ENCODE measurements around the gene BCAN.
"Not testable (repeated sequence)": the region's sequence is repeated elsewhere in the genome, so short reads cannot be mapped to it uniquely, and the experiment has no call there.

Gene BCAN

DNA sequence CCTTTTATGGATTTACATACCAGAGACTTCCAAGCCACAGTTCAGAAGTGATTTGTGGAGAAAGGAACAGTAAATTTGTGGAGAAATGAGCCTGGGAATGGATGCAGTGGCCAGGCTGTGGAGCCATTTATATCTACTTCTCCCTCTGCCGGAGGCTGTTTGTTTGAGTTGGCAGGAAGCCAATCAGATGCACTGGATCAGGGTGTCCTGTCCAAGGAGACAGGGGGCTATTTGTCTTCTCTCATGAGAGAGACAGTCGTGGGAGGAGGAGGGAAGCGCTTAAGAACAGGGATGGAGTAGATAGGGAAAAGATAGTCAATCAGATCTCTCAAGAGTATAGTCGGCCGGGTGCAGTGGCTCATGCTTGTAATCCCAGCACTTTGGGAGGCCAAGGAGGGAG lies 25.5 kb upstream of the BCAN start:
- no peak for DNase-seq (ENCODE audit: low read depth)

DNA sequence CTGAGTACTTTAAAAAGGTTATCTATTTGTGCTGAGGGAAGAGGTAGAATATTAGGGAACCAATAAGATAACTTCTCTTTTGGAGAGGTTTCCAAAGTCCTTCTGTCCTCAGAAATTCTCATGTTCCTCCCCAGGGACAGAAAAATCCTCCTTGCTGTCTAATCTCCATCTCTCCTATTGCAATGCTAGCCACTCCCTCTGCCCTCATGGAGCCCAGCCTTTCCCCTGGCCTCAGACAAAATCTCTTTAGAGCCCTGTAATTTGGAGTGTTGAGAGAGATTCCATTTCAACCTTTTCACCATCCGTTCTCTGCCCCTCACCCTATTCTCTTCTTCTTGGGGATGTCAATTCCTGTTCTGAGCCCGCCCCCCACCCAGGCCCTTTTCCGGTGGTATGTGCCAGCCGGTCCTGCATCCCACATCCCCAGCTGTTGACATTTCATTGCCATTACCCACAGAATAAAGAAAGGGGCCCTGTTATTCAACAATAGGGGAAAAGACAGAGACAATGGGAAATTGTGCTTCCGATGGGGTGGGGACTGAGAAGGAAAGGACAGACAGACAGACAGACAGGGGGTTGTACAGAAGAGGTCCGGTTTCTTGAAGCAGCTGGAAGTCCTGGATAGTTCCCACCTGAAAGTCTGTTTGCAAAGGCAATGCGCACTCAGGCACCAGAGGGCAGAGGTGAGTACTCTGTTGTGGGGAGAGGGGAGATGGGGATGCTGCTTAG lies 22.9 kb upstream of the BCAN start, which contains the start of gene HAPLN2:
TSS of gene HAPLN2 (plus strand) at position 563 of the 729 bp plus-strand sequence. CDS start 4,076 bp downstream, outside the sequence.
- no peak for DNase-seq (ENCODE audit: low read depth)

DNA sequence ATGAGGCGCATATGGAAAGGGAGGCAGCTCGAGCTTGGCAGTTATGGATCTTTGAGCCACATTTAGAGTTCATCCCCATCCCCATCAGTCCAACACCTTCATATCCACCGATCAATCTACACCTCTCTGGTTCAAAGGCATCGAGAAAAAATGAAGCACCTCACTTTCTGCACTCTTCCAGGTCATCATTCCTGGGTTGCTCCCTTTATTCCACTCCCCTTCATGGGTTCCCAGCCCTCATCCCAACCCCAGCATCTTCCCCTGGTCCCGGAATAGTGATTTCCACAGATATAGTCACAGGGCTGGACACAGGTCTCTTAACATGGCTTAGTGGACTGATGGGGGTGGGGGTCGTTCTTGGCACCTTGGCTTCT lies 22.3 kb upstream of the BCAN start:
- no peak for DNase-seq (ENCODE audit: low read depth)

DNA sequence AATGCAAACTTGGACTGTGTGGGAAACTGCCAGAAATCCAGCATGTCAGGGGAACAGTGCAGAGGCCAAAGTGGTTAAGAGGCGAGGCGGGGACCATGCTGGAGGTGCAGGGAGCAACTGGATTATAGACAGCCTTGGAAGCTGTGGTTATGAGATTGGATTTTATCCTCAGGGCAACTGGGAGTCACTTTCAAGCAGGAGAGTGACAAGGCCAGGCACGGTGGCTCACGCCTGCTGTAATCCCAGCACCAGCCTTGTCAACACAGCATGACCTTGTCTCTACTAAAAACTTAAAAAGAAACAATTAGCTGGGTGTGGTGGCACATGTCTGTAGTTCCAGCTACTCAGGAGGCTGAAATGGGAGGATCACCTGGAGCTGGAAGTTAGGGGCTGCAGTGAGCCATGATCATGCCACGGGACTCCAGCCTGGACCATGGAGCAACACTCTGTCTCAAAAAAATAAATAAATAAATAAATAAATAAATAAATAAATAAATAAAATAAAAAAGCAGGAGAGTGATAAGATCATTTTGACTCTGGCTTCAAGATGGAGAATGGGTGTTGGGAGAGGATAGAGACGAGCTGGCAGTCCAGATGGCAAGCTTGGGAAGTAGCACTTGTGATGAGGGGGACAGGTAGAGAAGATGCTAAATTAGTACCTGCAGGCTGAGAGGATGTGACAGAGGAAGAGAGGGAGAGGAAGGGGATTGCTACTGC lies 19.2 kb upstream of the BCAN start:
- no peak for DNase-seq (ENCODE audit: low read depth)

DNA sequence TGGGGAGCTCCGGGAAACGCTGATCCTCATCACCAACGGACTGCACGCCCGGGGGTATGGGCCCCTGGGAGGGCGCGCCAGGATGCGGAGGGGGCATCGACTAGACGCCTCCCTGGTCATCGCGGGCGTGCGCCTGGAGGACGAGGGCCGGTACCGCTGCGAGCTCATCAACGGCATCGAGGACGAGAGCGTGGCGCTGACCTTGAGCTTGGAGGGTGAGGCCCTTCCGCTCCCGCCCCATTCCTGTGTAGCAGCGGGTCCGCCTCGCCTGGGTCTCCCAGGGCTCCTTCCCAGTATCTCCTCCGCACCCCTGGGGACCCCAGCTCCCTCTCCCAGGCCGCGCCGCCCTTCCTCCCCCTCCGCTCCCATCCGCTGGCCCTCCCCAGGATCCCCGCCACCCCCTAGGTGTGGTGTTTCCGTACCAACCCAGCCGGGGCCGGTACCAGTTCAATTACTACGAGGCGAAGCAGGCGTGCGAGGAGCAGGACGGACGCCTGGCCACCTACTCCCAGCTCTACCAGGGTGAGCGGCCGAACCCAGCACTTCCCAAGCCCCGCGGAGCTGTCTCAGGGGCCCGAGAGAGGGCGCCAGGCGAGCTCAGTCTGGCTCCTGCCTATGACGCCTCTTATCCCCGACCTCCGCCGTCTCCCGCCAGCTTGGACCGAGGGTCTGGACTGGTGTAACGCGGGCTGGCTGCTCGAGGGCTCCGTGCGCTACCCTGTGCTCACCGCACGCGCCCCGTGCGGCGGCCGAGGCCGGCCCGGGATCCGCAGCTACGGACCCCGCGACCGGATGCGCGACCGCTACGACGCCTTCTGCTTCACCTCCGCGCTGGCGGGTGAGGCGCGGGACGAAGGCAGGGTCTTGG lies 17.7 kb upstream of the BCAN start:
- DNase-seq (ENCODE audit: low read depth), result no peak

DNA sequence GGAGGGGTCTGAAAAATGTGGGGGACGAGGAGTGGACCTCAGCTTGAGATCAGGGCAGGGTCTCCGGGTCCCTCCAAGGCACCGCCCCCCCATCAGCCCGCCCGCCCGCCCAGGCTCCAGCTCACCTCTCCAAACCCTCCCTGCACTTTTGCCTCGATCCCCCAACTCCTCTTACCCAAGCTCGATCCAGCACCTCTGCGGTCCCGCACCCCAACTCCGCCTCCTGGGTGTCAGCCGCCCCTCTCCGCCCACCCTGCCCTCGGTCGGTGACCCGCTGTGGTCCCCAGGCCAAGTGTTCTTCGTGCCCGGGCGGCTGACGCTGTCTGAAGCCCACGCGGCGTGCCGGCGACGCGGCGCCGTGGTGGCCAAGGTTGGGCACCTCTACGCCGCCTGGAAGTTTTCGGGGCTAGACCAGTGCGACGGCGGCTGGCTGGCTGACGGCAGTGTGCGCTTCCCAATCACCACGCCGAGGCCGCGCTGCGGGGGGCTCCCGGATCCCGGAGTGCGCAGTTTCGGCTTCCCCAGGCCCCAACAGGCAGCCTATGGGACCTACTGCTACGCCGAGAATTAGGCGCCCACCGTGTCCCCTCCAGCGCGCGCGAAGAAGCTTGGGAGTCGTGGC lies 17.0 kb upstream of the BCAN start:
- DNase-seq (ENCODE audit: low read depth), result no peak

DNA sequence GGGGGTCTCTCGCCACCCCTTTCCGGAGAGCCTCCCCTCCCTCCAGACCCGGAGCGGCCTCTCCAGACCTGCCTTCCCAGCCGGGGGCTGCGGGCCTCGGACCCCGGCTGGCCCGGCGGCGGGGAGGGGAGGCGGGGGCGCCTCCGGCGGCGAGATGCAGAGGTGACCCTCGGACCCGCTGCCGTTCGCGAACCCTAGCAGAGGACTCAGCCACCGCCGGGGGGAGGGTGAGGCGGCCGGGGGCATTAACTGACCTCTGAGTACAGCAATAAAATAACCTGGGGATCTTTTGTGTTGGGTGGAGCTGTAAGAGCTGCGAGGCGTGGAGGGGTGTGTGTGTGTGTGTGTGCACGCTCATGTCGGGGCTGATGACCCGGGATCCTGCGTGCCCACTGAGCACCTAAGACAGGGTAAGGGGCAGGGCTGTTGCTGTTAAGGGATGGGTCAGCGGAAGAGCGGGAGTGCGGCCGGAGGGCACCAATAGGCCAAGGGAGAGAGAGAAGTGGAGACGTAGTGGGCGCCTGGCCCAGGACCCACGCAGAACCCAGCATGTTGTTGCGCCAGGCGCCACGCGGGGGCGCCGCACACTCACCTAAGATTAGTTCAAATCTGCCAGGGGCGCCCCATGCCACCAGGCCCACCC lies 16.4 kb upstream of the BCAN start:
- DNase-seq (ENCODE audit: low read depth), result peak; percentile 49

DNA sequence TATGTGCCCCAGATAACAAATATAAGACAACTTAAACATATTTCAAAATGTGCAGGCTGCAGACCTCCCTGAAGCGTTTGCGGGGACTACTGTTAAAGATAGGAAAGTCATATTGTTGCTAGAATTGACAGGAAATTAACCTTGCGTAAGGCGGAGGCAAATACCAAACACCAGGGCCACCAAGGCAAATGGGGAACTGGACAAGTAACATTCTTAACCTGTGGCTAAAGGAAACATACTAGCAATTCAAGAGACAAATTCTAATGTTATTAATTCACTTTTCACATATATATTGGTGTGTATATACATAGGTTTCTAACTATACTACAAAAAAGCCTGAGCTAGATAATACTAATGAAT lies 15.9 kb upstream of the BCAN start:
- DNase-seq (ENCODE audit: low read depth), result no peak

DNA sequence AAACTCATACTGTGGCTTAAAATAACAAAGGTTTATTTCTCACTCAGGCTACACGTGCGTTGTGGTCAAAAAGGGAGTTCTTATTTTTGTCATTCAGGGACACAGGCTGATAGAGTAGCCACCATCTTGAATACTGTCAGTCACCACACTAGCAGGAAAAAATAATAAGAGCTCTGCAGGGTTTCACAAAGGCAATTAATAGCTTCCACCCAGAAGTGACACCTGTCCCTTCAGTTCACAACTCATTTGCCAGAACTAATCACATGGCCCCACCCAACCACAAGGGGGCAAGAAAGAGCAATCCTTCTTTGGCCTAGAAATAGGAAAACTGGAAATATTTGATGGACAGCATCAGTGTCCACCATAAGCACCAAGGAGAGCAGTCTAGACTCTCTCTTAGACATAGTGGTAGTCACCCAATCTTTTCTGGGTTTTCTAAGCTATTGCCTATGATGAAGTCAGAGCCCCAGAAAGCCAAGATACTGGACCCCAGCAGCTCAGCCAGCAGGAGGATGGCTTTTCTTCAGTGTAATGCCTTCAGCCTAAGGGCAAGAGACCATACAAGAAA lies 14.5 kb upstream of the BCAN start:
- DNase-seq (ENCODE audit: low read depth), result peak; percentile 29

DNA sequence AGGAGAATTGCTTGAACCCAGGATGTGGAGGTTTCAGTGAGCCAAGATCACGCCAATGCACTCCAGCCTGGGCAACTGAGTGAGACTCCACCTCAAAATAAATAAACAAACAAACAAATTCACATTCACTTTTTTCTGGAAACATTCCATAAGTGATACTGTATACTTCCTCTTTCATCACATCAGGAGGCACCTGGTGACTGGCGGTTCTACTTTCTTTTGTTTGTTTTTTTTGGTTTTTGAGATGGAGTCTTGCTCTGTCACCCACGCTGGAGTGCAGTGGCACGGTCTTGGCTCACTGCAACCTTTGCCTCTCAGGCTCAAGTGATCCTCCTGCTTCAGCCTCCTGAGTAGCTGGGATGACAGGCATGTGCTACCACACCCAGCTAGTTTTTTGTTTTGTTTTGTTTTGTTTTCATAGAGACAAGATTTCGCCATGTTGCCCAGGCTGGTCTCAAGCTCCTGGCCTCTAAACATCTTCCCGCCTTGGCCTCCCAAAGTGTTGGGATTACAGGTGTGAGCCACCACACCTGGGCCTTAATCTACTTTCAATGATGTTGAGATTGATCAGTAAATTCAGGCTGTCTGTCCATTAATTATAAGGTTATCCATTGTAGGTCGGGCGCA lies 12.0 kb upstream of the BCAN start:
- DNase-seq (ENCODE audit: low read depth), result no peak

DNA sequence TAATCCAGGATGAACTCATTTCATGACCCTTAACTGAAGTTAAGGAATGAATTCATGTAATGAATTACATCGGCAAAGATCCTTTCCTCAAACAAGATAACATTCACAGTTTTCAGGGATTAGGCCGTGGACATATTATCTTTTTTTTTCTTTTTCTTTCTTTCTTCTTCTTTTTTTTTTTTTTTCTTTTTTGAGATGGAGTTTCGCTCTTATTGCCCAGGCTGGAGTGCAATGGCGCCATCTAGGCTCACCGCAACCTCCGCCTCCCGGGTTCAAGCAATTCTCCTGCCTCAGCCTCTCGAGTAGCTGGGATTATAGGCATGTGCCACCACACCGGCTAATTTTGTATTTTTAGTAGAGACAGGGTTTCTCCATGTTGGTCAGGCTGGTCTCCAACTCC lies 10.8 kb upstream of the BCAN start:
- not testable (repeated sequence) for DNase-seq (ENCODE audit: low read depth)

DNA sequence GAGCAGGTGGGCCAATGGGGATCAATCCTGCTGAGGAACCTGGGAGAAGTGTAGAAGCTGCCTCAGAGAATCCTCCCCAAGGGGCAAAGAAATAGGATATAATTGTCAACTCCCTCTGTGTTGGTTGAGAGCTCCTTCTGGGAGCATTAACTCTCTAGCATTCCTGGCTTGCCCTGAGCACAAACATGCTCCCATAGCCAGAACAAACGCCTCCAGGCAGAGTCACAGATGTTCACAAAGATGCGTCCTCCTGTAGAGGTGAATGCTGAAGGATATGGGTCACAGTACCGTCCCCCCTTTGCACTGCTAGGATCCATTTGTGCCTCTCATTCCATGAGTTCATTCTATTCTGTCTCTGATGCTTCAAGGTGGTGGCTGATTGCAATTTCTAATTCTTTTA lies 9.6 kb upstream of the BCAN start:
- DNase-seq (ENCODE audit: low read depth), result no peak

DNA sequence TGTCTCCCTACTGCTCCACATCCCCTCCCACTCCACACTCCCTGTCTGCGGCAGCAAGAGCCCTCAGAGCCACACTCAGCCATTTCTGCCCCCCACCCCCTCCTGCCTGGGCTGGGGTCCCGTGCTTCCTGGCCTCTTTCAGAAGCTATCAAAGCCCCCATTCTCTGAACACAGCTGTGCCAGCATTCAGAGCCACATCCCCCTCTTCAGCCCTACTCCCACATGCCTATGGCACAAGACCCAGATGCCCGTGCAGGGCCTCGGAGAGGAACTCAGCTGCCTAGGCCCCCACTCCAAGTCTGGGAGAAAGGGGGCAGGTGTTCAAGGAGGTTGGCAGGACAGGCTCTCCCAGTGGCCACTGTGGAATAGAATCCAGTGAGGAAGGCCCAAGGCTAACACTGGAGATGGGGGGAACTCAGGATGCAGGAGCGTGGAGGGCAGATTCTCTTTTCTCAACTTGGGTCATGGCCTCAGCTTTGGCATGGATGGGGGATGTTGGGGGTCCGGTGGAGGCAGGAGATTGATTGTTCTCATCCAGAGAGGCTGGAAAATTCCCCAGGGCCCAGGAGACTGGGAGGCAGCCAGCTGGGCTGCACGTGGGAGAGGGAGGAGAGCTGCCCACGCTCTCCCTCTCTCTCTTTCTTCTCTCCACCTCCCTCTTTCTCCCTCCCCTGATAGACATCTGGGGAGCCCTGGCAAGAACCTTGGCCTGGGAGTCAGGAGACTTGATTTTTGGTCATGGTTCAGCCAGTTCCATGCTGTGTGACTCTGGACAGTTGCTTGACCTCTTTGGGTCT lies 3.5 kb upstream of the BCAN start:
- DNase-seq (ENCODE audit: low read depth), result no peak

DNA sequence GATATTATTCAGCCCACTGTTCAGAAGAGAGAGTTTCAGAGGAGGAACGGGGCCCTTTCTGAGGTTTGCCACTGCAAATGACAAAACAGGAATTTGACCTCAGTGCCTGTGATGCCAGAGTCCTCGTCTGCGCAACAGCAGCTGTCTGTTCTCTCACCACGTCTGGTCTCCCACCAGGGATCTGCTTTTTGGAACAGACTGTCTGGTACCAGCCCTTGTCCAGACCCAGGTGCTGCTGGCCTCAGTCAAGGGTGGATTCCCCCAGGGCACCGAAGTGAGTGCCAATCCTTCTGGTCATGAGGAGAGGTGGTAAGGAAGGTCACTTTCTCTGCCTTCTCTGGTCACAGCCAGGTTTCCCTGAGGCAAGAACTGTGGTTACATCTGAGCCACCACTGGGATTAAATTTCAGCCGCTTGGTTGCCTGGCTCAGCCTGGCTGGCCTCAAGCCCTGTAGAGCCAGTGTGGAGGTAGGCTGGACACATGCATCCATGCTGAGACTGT lies 2.3 kb upstream of the BCAN start:
- no peak for DNase-seq (ENCODE audit: low read depth)

DNA sequence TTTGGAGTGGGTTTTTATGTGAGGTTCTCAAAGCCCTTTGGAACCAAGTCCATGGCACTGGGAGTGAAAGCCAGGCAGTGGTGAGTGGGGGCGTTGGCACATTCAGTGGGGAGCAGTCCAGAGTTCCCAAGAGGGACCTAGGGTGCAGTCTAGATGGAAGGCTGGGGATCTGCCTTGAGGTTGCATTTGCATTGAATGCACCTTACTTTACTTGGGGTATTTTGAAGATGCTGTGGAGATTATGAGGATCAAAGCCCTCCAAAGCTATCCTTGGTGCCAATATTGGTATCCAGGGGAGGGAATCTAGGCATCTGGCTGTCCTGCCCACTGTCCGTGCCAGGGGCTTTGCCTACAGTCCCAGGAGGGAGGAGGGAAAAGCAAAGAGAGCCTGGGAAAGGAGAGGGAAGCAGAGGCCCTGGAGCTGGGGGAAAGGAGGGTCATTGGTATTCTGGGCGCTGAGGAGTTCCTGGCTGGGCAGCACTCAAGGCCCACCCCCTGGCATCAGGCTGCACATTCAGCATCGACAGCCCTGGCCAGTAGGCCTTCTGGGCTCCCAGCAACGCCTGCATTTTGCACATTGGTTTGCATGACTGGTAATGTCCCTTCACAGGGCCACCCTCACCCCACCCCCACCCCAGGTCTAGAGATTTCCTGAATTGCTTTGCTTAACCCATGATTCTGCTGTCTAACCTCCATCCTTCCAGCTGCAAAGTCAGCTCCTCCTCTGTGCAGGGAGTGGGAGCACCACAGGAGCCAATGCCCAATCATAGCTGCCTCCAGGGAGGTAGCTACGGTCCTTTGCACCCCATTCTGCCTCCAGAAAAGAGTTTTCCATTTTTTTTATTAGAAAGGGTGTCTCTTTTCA lies 843 bp upstream of the BCAN start:
- no peak for DNase-seq (ENCODE audit: low read depth)

DNA sequence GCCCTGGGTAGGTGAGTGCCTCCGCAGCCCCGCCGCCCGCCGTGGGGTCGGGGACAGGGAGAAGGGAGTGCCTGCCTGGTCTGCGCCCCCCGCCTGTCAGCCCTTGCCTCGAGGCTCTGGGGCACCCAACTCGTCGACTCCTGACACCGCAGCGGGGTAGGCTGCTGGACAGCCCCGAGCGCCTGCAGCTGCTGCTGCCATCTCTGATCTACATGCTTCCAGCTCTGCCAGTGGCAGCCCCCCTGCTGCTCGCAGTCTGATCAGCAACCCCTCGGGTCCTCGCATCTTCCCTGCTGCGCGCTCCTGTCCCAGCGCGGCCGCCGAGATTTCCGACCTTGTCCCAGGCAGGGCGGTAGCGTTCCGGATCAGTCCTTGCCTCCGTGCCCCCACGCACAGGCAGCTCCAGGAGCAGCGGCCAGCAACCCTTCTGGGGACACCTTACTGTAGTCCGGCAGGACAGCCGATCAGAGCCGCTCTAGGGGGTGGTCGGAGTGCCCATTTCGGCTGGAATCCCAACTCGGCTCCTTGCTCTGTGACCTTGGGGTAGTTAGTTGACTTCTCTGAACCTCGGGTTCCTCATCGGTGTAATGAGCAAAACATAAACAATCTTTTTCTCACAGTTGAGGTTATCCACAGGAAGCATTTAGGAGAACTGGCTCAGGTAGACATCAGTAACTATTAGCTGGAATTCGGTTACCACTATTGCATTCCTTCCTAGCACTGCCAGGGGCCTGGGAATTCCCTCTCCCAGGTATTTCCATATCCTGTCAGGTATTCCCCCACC lies 540 bp downstream of the BCAN start:
- no peak for DNase-seq (ENCODE audit: low read depth)

DNA sequence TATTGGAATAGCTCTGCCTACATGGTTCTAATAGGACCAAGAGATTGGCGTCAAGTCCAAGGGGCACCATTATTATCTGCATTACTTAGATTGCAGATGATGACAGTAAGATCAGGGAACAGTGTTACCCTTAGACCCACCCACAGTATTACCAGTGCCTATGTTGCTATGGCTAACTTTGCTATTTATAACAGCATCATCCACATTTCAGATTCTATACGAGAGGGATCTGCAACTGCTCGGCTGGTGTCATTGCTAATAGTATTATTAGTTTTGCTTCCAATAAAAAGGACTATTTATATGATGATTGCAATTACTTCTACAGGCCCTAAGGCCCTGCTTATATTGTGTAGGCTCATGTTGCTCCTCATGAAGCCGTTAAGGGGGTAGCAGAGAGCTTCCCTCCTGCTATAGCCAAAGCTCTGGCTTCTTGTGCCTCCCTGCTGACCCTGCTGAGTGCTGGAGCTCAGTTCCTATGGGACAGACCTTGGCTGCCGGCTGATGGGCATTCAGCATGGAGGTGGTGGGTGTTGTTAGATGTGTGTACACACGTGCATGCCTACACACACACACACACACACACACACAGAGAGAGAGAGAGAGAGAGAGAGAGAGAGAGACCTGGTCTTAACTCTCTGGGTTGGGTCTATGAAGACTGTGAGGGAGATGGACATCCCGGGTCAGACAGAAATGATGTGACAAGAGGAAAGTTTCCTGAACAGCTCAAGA lies 1.3 kb downstream of the BCAN start:
- no peak for DNase-seq (ENCODE audit: low read depth)

DNA sequence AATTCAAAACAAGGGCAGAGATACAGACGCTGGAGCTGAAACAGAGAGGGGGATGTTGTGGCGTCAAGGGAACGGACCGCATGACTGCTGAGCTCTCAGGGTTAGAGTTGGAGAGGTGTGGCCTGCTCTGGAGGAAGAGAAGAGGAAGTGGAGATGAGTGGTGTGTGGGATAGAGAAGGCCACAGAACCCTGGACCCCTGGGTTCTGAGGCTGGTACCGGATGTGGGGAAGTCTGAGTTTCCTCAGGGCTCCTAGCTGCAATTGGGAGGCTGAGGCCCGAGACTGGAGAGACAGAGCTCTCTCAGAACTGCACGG lies 1.8 kb downstream of the BCAN start:
- no peak for DNase-seq (ENCODE audit: low read depth)

Measured in activated T-cell treated with anti-CD3 and anti-CD28 coated beads for 24 hours (primary cell).